Stomach (tissue), 9 donors: ENCODE data around the gene SPATA31C1. TPM values are rescaled to one million over a fixed set of nuclear protein-coding genes. Genes with fewer than 3 reads are reported as not detected.
"Not testable (repeated sequence)": the region's sequence is repeated elsewhere in the genome, so short reads cannot be mapped to it uniquely, and the experiment has no call there.

ENCODE experiments used
- DNase-seq, 2 donors: peaks; one replicate each; pipeline versions ENCODE4 v3.0.0 to v3.0.0-alpha.2; 2013 to 2019
- H3K27ac ChIP-seq, 5 donors: fragments of 200-600 bp in 4 of 5; sonication (generic) in 4 of 5; one replicate each; pipeline ENCODE4 v1.5.1; 2013 to 2019; ENCODE audit warnings: mild to moderate bottlenecking in 1 of 5, moderate library complexity in 1 of 5
- H3K27me3 ChIP-seq, 3 donors: fragments of 200-600 bp; sonication (generic); one replicate each; pipeline ENCODE4 v1.5.1; 2017 to 2019; ENCODE audit warnings: mixed run types in 1 of 3
- H3K36me3 ChIP-seq, 4 donors: fragments of 200-600 bp; sonication (generic); 1 replicate in 3 of 4; 2 replicates in 1 of 4; pipeline ENCODE4 v1.5.1; 2016 to 2019
- H3K4me1 ChIP-seq, 4 donors: fragments of 200-600 bp; sonication (generic); one replicate each; pipeline ENCODE4 v1.5.1; 2016 to 2019
- H3K4me3 ChIP-seq, 4 donors: fragments of 200-600 bp; sonication (generic) in 3 of 4; one replicate each; pipeline ENCODE4 v1.5.1; 2016 to 2019; ENCODE audit warnings: mild to moderate bottlenecking in 1 of 4
- H3K9me3 ChIP-seq, 4 donors: fragments of 200-600 bp; sonication (generic); one replicate each; pipeline ENCODE4 v1.5.1; 2016 to 2019
- EP300 ChIP-seq: sonication (generic); formaldehyde crosslinking; IDR thresholded peaks from one replicate; pipeline ENCODE4 v1.6.1; 2017; ENCODE audit warnings: antibody characterized with exemption
- POLR2A ChIP-seq, 4 donors: fragments of 450-650 bp; IDR thresholded peaks; one replicate each; pipeline ENCODE4 v1.6.1; 2016; ENCODE audit warnings: antibody characterized with exemption in 4 of 4, control low read depth in 2 of 4, mild to moderate bottlenecking in 1 of 4, moderate library complexity in 1 of 4
- POLR2AphosphoS5 ChIP-seq, 3 donors: sonication (generic); formaldehyde crosslinking; IDR thresholded peaks; one replicate each; pipeline ENCODE4 v1.6.1; 2016; ENCODE audit warnings: antibody characterized with exemption in 3 of 3
- WGBS, 5 donors: extraction: QIAGEN DNeasy Blood & Tissue Kit in 3 of 5; methylation state at CpG; one replicate each; pipeline versions ENCODE4 v1.1.5 to v1.1.7; 2013 to 2018; 5-methylcytosine and 5-hydroxymethylcytosine counted together
- intact Hi-C: fragments of 100-400 bp; cut with DNase I; formaldehyde crosslinking; loops from one replicate; pipeline ENCODE4 v1.15.1; 2023; ENCODE audit warnings: low total_unique reads
- polyA plus RNA-seq, 3 donors: library from polyadenylated mRNA; stranded (reverse); fragments of 200-250 nt; gene quantifications; one replicate each; pipeline ENCODE4 v1.2.3, GENCODE V29; 2013
- total RNA-seq, 5 donors: library from RNA; depleted of rRNA; stranded (reverse); fragments of >200 nt; gene quantifications; one replicate each; pipeline versions ENCODE4 v1.1.0 to v1.2.3, GENCODE V29; 2014 to 2016
- TF ChIP-seq, protein P1 (sequence below), 7 experiments: fragments of 450-650 bp in 4 of 7; fragments of 200-600 bp in 3 of 7; sonication (generic) in 3 of 7; IDR thresholded peaks; one replicate each; pipeline ENCODE4 v1.5.1; 2016 to 2019; ENCODE audit warnings: antibody characterized with exemption in 7 of 7, control low read depth in 2 of 7, mild to moderate bottlenecking in 1 of 7
- donor health status: healthy with polysubstance abuse.
- donor health status: Bipolar disorder and iron deficiency.
- donor health status: healthy.

SPATA31C1 gene
- total and polyA plus RNA-seq, 8 donors, result not detected

DNA sequence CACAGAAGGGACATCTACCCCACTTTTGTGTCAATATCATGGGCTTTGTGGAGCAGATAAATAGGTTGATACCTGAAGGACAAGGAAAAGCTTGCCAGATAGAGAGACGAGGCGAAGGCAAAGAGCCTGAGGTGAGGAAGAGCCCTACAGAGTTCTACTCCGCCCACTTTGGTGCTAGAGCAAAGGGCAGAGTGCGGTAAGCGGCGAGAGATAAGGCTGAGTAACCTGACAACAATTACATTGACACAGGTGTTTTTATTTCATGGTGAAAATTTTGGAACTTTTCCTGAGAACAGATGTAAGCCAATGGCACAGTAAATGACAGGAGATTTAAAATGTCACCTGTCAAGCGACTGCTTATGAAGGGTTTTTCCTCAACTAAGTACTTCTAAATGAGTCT lies 16.7 kb downstream of the SPATA31C1 start:
- DNase-seq, H3K27ac ChIP-seq, H3K9me3 ChIP-seq, H3K4me1 ChIP-seq, H3K36me3 ChIP-seq, intact Hi-C loops, H3K27me3 ChIP-seq, H3K4me3 ChIP-seq: not testable (repeated sequence)
- WGBS, 5 donors, result 32 to 59% (median 46%) methylated on average over 7 of the region's 7 CpGs

DNA sequence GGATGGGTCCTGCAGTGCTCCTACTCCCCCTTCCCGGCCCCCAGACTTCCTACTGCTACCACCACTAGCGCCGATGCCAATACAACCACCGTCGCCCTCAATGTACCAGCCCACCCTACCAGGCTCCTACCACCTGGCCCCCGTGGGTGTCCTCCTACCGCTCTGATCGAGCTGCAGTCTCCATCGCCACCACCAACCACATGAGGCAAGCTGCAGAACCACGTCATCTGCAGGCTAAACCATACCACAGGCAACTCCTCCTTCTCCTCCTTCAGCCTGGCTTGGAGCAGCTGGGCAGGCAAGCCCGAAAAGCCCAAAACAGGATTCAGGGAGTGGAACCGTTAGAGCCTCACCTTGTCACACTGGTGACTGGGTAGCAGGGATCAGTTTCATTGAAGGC lies 19.6 kb downstream of the SPATA31C1 start:
- 75 to 91% (median 79%) methylated on average over 3 to 12 of the region's 12 CpGs; no CpG with 5 or more reads in 1 of the 5 donors for WGBS, 5 donors
- not testable (repeated sequence) for H3K27me3 ChIP-seq

DNA sequence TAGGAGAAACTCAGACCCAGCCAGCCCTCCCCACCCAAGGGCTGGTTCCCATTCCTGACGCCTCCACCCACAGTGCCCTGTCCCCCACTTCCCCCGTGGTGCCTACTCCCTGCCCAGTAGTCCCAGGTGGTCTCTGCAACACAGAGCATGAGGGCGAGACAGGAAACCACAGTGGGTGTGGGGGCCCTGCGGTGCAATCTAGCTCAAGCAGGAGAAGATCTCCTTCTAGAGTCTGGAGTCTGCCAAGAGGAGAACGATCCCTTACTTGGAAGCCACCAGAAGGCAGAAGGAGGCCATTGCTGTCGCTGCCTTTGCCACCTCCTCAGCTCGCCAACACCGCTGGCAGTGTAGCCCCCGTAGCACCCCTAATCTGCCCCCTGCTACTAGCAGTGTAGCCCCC lies 20.2 kb downstream of the SPATA31C1 start:
- H3K36me3 ChIP-seq, intact Hi-C loops, H3K4me1 ChIP-seq, H3K4me3 ChIP-seq, H3K9me3 ChIP-seq, DNase-seq, H3K27ac ChIP-seq, H3K27me3 ChIP-seq: not testable (repeated sequence)
- WGBS, 5 donors, result 74 to 85% (median 83%) methylated on average over 6 to 9 of the region's 9 CpGs

More for the DNA sequence above, 19.6 kb downstream of the SPATA31C1 start:
- intact Hi-C loops, H3K4me3 ChIP-seq, H3K4me1 ChIP-seq, H3K9me3 ChIP-seq, DNase-seq, H3K27ac ChIP-seq, H3K36me3 ChIP-seq: not testable (repeated sequence)

DNA sequence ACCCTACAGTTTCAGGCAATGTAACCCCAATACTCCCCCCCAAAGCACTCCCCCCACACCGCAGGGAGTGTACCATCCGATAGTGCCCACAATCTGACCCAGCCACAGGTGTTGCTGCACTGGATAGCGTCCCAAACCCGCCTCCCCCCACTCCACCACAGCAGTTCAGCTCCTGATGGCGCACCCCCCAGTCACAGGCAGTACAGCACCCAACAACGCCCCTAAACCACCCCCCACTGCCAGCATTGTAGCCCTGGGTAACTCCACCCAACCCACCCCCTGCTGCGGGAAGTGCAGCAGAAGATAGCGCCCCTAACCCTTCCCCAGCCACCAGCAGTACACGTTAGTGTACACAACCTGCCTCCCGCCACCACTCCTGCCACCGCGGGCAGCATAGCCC lies 20.6 kb downstream of the SPATA31C1 start:
- H3K27me3 ChIP-seq, DNase-seq, H3K9me3 ChIP-seq, H3K4me1 ChIP-seq, H3K27ac ChIP-seq, H3K36me3 ChIP-seq, intact Hi-C loops, H3K4me3 ChIP-seq: not testable (repeated sequence)
- 79 to 100% (median 83%) methylated on average over 1 to 12 of the region's 12 CpGs for WGBS, 5 donors

DNA sequence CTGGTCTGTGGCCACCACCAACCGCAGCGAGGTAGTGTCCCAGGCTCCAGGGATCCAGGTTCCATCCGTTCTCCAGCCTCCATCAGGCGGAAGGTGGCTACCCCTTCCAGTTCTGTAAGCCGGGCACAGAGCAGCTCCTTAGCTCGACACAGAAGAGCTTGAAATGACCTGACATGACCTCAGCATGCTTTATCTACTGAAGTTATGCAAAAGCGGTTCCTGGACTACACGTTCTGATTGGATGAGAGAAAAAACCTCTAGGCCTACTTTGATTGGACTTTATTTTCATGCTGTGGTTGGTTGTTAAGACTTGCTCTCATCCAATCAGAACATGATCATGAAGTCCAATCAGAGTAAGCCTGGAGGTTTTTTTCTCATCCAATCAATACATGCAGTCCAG lies 21.3 kb downstream of the SPATA31C1 start:
- H3K4me3 ChIP-seq, H3K4me1 ChIP-seq, DNase-seq, H3K9me3 ChIP-seq, intact Hi-C loops, H3K36me3 ChIP-seq, H3K27ac ChIP-seq: not testable (repeated sequence)
- 83 to 92% (median 90%) methylated on average over 5 to 8 of the region's 8 CpGs for WGBS, 5 donors
- H3K27me3 ChIP-seq, result peaks cover 0 to 11% (median 2%) of the 10 kb centered on the region in 3 donors

DNA sequence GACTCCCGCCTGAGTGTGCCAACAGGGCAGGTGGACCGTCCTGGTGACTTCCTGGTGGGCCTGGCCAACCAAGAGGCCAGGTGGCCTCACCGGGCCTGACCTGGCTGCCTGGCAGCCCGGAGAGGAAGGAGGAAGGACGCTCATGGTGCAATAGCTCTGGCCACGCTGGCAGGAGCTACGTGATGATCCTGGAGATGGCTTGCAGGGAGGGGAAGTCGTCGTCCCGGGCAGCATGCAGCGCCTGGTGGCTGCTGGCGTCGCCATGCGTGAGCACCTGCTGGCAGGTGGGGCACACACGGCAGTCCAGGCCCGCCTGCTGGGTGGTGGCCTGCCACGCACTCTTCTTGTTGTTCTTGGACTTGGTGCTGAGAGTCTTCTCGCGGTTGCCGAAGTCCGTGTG lies 26.3 kb downstream of the SPATA31C1 start:
- Histone ChIP-seq H3K4me1 (no peaks in the 10 kb centered on the region), H3K27ac (no peak overlapping the region), H3K9me3 (no peaks in the 10 kb centered on the region), H3K4me3 (no peak overlapping the region), H3K36me3 (no peaks in the 10 kb centered on the region), H3K27me3 (peaks cover 0 to 38% (median 6%) of the 10 kb centered on the region in 3 donors)
- no peak for DNase-seq
- intact Hi-C loops, result no loop called here
- 81 to 98% (median 84%) methylated on average over 15 to 21 of the region's 21 CpGs; no CpG with 5 or more reads in 1 of the 5 donors for WGBS, 5 donors
- TF ChIP-seq, protein P1, sequence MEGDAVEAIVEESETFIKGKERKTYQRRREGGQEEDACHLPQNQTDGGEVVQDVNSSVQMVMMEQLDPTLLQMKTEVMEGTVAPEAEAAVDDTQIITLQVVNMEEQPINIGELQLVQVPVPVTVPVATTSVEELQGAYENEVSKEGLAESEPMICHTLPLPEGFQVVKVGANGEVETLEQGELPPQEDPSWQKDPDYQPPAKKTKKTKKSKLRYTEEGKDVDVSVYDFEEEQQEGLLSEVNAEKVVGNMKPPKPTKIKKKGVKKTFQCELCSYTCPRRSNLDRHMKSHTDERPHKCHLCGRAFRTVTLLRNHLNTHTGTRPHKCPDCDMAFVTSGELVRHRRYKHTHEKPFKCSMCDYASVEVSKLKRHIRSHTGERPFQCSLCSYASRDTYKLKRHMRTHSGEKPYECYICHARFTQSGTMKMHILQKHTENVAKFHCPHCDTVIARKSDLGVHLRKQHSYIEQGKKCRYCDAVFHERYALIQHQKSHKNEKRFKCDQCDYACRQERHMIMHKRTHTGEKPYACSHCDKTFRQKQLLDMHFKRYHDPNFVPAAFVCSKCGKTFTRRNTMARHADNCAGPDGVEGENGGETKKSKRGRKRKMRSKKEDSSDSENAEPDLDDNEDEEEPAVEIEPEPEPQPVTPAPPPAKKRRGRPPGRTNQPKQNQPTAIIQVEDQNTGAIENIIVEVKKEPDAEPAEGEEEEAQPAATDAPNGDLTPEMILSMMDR (IDR thresholded peaks at IDR 0.05), result no peak
- TF ChIP-seq EP300 (no peak), POLR2A (IDR thresholded peaks at IDR 0.05) (no peak), POLR2AphosphoS5 (IDR thresholded peaks at IDR 0.05) (no peak)

DNA sequence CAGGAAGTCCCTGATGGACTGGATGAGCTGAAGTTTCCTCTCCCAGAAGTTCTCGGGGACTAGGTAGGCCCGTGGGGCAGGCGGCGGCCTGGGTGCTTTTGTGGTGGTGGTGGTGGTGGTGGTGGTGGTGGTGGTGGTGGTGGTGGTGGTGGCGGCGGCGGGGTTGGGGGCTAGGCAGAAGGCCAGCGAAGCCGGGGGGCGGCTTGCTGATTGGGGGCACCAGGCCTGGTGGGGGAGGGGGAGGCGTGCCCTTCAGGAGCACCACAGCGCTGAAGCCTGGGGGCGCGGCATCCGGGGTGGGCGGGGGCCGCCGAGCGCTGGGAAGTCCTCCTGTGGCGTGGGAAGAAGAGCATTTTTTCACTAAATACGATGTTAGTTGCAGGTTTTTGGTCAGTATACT lies 26.9 kb downstream of the SPATA31C1 start:
- Histone ChIP-seq H3K27ac (no peak overlapping the region), H3K9me3 (no peaks in the 10 kb centered on the region), H3K36me3 (no peaks in the 10 kb centered on the region), H3K4me1 (no peaks in the 10 kb centered on the region), H3K27me3 (peaks cover 0 to 38% (median 6%) of the 10 kb centered on the region in 3 donors), H3K4me3 (no peak overlapping the region)
- no peak for TF ChIP-seq POLR2A (IDR thresholded peaks at IDR 0.05)
- no peak for TF ChIP-seq POLR2AphosphoS5 (IDR thresholded peaks at IDR 0.05)
- TF ChIP-seq, protein P1 (IDR thresholded peaks at IDR 0.05), result no peak
- TF ChIP-seq EP300, result no peak
- 23 to 78% (median 43%) methylated on average over 13 to 21 of the region's 21 CpGs for WGBS, 5 donors
- intact Hi-C loops, result no loop called here
- no peak for DNase-seq
